Astrocyte (in vitro differentiated cells and primary cell): Measurements from ENCODE around the gene SNX22.

Experiments used
- CTCF ChIP-seq: IDR thresholded peaks from 2 replicates; pipeline ENCODE4 v1.5.1; 2011; ENCODE audit warnings: low read depth, mild to moderate bottlenecking, inconsistent platforms, low read length, moderate library complexity; ENCODE audit not compliant: insufficient read depth
- EZH2 ChIP-seq: IDR thresholded peaks from 2 replicates; pipeline ENCODE4 v1.6.1; 2012; ENCODE audit warnings: mild to moderate bottlenecking, low read length, inconsistent platforms; ENCODE audit not compliant: insufficient read depth

GRCh38 chr15:64146885-64147681 lies 4.4 kb upstream of the SNX22 start:
- TF ChIP-seq CTCF (no peak), EZH2 (no peak)
